SH-SY5Y (cell line): ENCODE measurements around the gene MOSMO.

Experiments used
- GATA2 ChIP-seq: IDR thresholded peaks from 2 replicates; pipeline ENCODE4 v1.6.1; 2011; ENCODE audit warnings: mild to moderate bottlenecking, low read depth, low read length
- GATA3 ChIP-seq: IDR thresholded peaks from 2 replicates; pipeline ENCODE4 v1.6.1; 2011; ENCODE audit warnings: low read depth, mild to moderate bottlenecking, low read length, moderate library complexity

- TF ChIP-seq GATA2 (no peak), GATA3 (no peak)
These were observed 63.5 kb downstream of the MOSMO start for GRCh38 chr16:22071331-22071910.
